A673 (cell line): Measurements from ENCODE around the gene CCDC148. TPM values are rescaled to one million over a fixed set of nuclear protein-coding genes. Genes with fewer than 3 reads are reported as not detected.

Experiments used
- BruUV-seq: library from RNA; stranded (reverse); fragments of 400-500 nt; replicated peaks from 2 replicates; lab custom pipeline; 2021; lab: Mats Ljungman, UMichigan
- CTCF ChIA-PET: fragments of 300-600 bp; sonication (Branson Sonifier 250); formaldehyde crosslinking; loops from one replicate; lab custom pipeline; 2022; ENCODE audit warnings: antibody characterized with exemption; lab: Charles Lee
- POLR2A ChIA-PET: fragments of 300-600 bp; sonication (Branson Sonifier 250); formaldehyde crosslinking; loops from one replicate; lab custom pipeline; 2022; ENCODE audit warnings: antibody characterized with exemption; ENCODE audit not compliant: low non-redundant PET; lab: Charles Lee
- DNase-seq: peaks from one replicate; pipeline ENCODE4 v3.0.0-alpha.2; 2015; ENCODE audit warnings: low spot score
- H3K27ac ChIP-seq: fragments of 200-600 bp; sonication (generic); 2 replicates; pipeline ENCODE4 v1.5.1; 2016; ENCODE audit warnings: mixed run types, low read depth, mild to moderate bottlenecking, mixed read lengths, antibody characterized with exemption, low read length; ENCODE audit not compliant: poor library complexity, severe bottlenecking
- H3K27me3 ChIP-seq: fragments of 200-600 bp; sonication (generic); replicated peaks from 2 replicates; pipeline ENCODE4 v1.6.1; 2017; ENCODE audit warnings: mixed run types, low read depth, mild to moderate bottlenecking, mixed read lengths, antibody characterized with exemption, low read length; ENCODE audit not compliant: insufficient read depth, poor library complexity
- H3K36me3 ChIP-seq: fragments of 200-600 bp; sonication (generic); 2 replicates; pipeline ENCODE4 v1.6.1; 2016; ENCODE audit warnings: mixed run types, mild to moderate bottlenecking, mixed read lengths, antibody characterized with exemption, low read length; ENCODE audit not compliant: insufficient read depth, poor library complexity, severe bottlenecking
- H3K4me1 ChIP-seq: fragments of 200-600 bp; sonication (generic); 2 replicates; pipeline ENCODE4 v1.6.1; 2017; ENCODE audit warnings: mixed run types, mild to moderate bottlenecking, mixed read lengths, antibody characterized with exemption, low read length; ENCODE audit not compliant: insufficient read depth, poor library complexity, severe bottlenecking
- H3K4me3 ChIP-seq: fragments of 200-600 bp; sonication (generic); 2 replicates; pipeline ENCODE4 v1.5.1; 2016; ENCODE audit warnings: low read depth, mixed run types, mild to moderate bottlenecking, mixed read lengths, low read length; ENCODE audit not compliant: poor library complexity, severe bottlenecking
- H3K9me3 ChIP-seq: fragments of 200-600 bp; sonication (generic); 2 replicates; pipeline ENCODE4 v1.6.1; 2016; ENCODE audit warnings: mixed run types, low read depth, mild to moderate bottlenecking, mixed read lengths, antibody characterized with exemption, low read length; ENCODE audit not compliant: poor library complexity, severe bottlenecking
- CTCF ChIP-seq: fragments of 300-800, 200-600 bp; sonication (generic); conservative IDR thresholded peaks from 2 replicates; pipeline ENCODE4 v1.5.1; 2017; ENCODE audit warnings: low read depth, mild to moderate bottlenecking, antibody characterized with exemption, low read length, moderate library complexity, mixed read lengths
- EZH2 ChIP-seq: fragments of 200-600 bp; sonication (generic); IDR thresholded peaks from 2 replicates; pipeline ENCODE4 v1.6.1; 2017; ENCODE audit warnings: borderline replicate concordance, low read depth, mild to moderate bottlenecking, mixed read lengths, antibody characterized with exemption, low read length; ENCODE audit not compliant: poor library complexity, severe bottlenecking
- intact Hi-C: fragments of 100-400 bp; cut with micrococcal nuclease; formaldehyde crosslinking; loops from one replicate; pipeline ENCODE4 v1.10.0; 2022; ENCODE audit not compliant: unreplicated experiment
- total RNA-seq: library from RNA; stranded (reverse); gene quantifications from 2 replicates; pipeline ENCODE4 v1.2.3, GENCODE V29; 2021

The CCDC148 gene
- total RNA-seq, 1 experiment from 2014 or later: 0.90 TPM

GRCh38 chr2:158144914-158145625 lies 311.5 kb downstream of the CCDC148 start:
- no peak overlapping the region for H3K27ac ChIP-seq
- H3K4me3 ChIP-seq: no peak overlapping the region
- no TSS peak for BruUV-seq
- no peak for DNase-seq
- intact Hi-C loops: no loop called here
- H3K36me3 ChIP-seq: no peaks in the 10 kb centered on the region
- ChIA-PET CTCF (no interaction called here), POLR2A (no interaction called here)
- TF ChIP-seq EZH2: no peak
- no peak for TF ChIP-seq CTCF
- no peaks in the 10 kb centered on the region for H3K9me3 ChIP-seq
- H3K4me1 ChIP-seq: no peaks in the 10 kb centered on the region
- no peaks in the 10 kb centered on the region for H3K27me3 ChIP-seq

DNA sequence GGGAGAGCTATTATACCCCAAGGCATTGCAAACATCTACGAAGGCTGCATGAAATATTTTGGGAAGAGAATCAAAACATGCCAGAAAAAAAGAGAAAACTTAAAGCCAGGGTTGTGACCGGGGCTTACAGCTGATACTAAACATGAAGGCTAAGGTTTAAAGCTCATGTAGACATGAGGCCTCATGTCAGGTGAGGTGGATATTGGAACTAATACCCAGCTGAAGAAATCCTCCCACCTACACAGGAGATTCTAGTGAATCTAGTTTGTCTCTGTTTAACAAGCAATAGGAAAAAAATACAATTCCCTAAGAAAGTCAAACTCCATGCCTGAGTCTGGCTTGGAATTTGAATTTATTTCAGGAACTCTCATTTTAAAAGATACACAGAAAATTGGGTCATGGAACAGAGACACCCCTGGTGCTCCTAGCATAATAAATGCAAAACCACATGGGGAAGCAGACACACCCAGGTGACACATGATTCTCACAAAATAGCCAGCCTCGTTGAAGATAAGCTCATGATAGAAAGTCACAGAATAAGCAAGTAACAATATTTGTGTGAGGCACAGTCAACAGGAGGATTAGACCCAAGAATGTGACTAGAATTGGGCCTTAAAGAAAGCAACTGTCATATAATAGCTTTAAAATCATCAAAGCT lies 312.7 kb downstream of the CCDC148 start:
- Histone ChIP-seq H3K9me3 (no peaks in the 10 kb centered on the region), H3K27ac (no peak overlapping the region), H3K36me3 (no peaks in the 10 kb centered on the region), H3K4me3 (no peak overlapping the region), H3K27me3 (no peaks in the 10 kb centered on the region), H3K4me1 (no peaks in the 10 kb centered on the region)
- CTCF ChIA-PET: no interaction called here
- TF ChIP-seq CTCF (no peak), EZH2 (no peak)
- DNase-seq: no peak
- BruUV-seq: no TSS peak
- POLR2A ChIA-PET: no interaction called here
- intact Hi-C loops: no loop called here

DNA sequence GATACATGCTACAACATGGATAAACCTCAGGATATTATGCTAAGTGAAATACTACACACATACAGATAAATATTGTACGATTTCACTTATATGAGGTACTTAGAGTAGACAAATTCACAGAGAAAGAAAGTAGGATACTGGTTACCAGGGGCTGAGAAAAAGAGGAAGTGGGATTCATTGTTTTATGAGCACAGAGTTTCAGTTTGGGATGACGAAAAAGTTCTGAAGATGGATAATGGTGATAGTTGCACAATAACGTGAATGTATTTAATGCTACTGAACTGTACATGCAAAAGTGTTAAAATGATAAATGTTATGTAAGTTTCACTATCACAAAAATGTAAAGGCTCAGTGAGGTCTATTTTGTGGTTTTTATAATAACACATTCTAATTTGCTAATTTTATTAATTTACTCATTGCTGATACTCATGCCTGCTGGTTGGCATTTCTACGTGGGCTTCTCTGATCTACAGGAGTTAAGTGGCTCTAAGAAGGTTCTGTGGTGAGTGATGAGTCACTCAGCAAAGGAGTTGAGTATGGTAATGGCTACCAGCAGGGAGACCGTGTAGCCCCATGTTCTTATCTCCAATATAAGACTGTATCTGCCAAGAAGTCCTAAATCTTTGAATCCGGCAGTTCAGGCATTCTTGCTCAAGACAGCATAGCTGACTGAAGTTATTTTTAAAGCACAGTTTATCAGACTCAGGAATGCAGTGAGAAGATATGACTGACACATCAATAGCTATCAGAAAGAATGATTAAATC lies 313.8 kb downstream of the CCDC148 start:
- intact Hi-C loops: no loop called here
- H3K27me3 ChIP-seq: no peaks in the 10 kb centered on the region
- ChIA-PET CTCF (no interaction called here), POLR2A (no interaction called here)
- peak; percentile 55 for DNase-seq
- no peaks in the 10 kb centered on the region for H3K9me3 ChIP-seq
- no TSS peak for BruUV-seq
- H3K4me1 ChIP-seq: no peaks in the 10 kb centered on the region
- no peak overlapping the region for H3K4me3 ChIP-seq
- TF ChIP-seq EZH2 (no peak), CTCF (no peak)
- no peaks in the 10 kb centered on the region for H3K36me3 ChIP-seq
- H3K27ac ChIP-seq: no peak overlapping the region
